HCT116 (cell line): ENCODE data around the gene SLC38A3. TPM values are rescaled to one million over a fixed set of nuclear protein-coding genes. Genes with fewer than 3 reads are reported as not detected.

Experiments used
- ATAC-seq: fragments of 200-7000 bp; cut with Tn5 transposase; 2 replicates; pipeline ENCODE4 v1.9.1; 2020; ENCODE audit warnings: mild to moderate bottlenecking, moderate library complexity
- BruUV-seq: library from RNA; stranded (reverse); fragments of 400-500 nt; replicated peaks from 2 replicates; lab custom pipeline; 2021; lab: Mats Ljungman, UMichigan
- CTCF ChIA-PET: fragments of 300-600 bp; sonication (Branson Sonifier 250); formaldehyde crosslinking; loops from one replicate; lab custom pipeline; 2021; ENCODE audit warnings: antibody characterized with exemption; lab: Charles Lee
- POLR2A ChIA-PET: fragments of 300-600, 350-600 bp; sonication (Branson Sonifier 250); formaldehyde crosslinking; loops from one replicate; lab custom pipeline; 2021; ENCODE audit warnings: antibody characterized with exemption; lab: Charles Lee
- RAD21 ChIA-PET, 2 experiments: fragments of 300-600 bp; sonication (Branson Sonifier 250); formaldehyde crosslinking; loops; one replicate each; lab custom pipeline; 2023; ENCODE audit warnings: low total read pairs in 2 of 2; ENCODE audit not compliant: uncharacterized antibody in 2 of 2, unreplicated experiment in 2 of 2, low non-redundant PET in 1 of 2; lab: Charles Lee
- DNase-seq: peaks from one replicate; pipeline ENCODE4 v3.0.0-alpha.2; 2010; ENCODE audit warnings: low read depth, low spot score
- H2AFZ ChIP-seq: fragments of 200-600 bp; shearing (Covaris generic), sonication (generic); 2 replicates; pipeline ENCODE4 v1.6.1; 2017; ENCODE audit warnings: low read depth, mixed run types, mixed read lengths, antibody characterized with exemption, low read length; ENCODE audit not compliant: poor library complexity, severe bottlenecking
- H3K27ac ChIP-seq: 2 replicates; pipeline ENCODE4 v1.5.1; 2012; ENCODE audit warnings: low read depth, low read length
- H3K27me3 ChIP-seq: fragments of 200-600 bp; sonication (generic); 2 replicates; pipeline ENCODE4 v1.6.1; 2016; ENCODE audit warnings: mixed run types, low read length, mixed read lengths; ENCODE audit not compliant: insufficient read depth
- H3K36me3 ChIP-seq, 2 experiments: fragments of 200-500 bp in 1 of 2; fragments of 200-600 bp in 1 of 2; sonication (Bioruptor generic) in 1 of 2; sonication (generic) in 1 of 2; 2 replicates each; pipeline versions ENCODE4 v1.5.1 to v1.6.1; 2014 to 2016; ENCODE audit warnings: low read length in 2 of 2, inconsistent platforms in 1 of 2, mixed read lengths in 1 of 2, mixed run types in 1 of 2; ENCODE audit not compliant: insufficient read depth in 2 of 2, control insufficient read depth in 1 of 2
- H3K4me1 ChIP-seq, 2 experiments: fragments of 200-600 bp in 1 of 2; sonication (generic) in 1 of 2; 2 replicates each; pipeline versions ENCODE4 v1.5.1 to v1.6.1; 2012 to 2017; ENCODE audit warnings: low read length in 2 of 2, inconsistent platforms in 1 of 2, mild to moderate bottlenecking in 1 of 2, mixed read lengths in 1 of 2, mixed run types in 1 of 2, moderate library complexity in 1 of 2; ENCODE audit not compliant: insufficient read depth in 2 of 2, control insufficient read depth in 1 of 2
- H3K4me2 ChIP-seq: fragments of 200-600 bp; sonication (generic); 2 replicates; pipeline ENCODE4 v1.6.1; 2017; ENCODE audit warnings: mixed run types, low read length, mixed read lengths
- H3K4me3 ChIP-seq, 2 experiments: fragments of 200-600 bp in 1 of 2; sonication (generic) in 1 of 2; replicated peaks in 1 of 2; 2 replicates each; pipeline ENCODE4 v1.5.1; 2011 to 2016; ENCODE audit warnings: low read length in 2 of 2, control low read depth in 1 of 2, low read depth in 1 of 2, mild to moderate bottlenecking in 1 of 2, mixed read lengths in 1 of 2, mixed run types in 1 of 2
- H3K79me2 ChIP-seq: fragments of 200-600 bp; sonication (generic); 2 replicates; pipeline ENCODE4 v1.6.1; 2017; ENCODE audit warnings: mild to moderate bottlenecking, mixed run types, low read length, moderate library complexity, mixed read lengths; ENCODE audit not compliant: insufficient read depth
- H3K9ac ChIP-seq: fragments of 200-600 bp; sonication (generic); 2 replicates; pipeline ENCODE4 v1.6.1; 2016; ENCODE audit warnings: low read length, mixed read lengths
- H3K9me2 ChIP-seq: fragments of 200-600 bp; sonication (generic), shearing (Covaris generic); 2 replicates; pipeline ENCODE4 v1.6.1; 2017; ENCODE audit warnings: mixed run types, mild to moderate bottlenecking, moderate library complexity; ENCODE audit not compliant: insufficient read depth
- H3K9me3 ChIP-seq, 2 experiments: fragments of 200-500 bp in 1 of 2; fragments of 200-600 bp in 1 of 2; sonication (Bioruptor generic) in 1 of 2; sonication (generic) in 1 of 2; 2 replicates each; pipeline ENCODE4 v1.6.1; 2014 to 2017; ENCODE audit warnings: low read length in 2 of 2, mixed read lengths in 2 of 2, inconsistent platforms in 1 of 2, low read depth in 1 of 2, mild to moderate bottlenecking in 1 of 2, mixed run types in 1 of 2, moderate library complexity in 1 of 2; ENCODE audit not compliant: control insufficient read depth in 1 of 2, insufficient read depth in 1 of 2
- H4K20me1 ChIP-seq: fragments of 200-600 bp; sonication (generic), shearing (Covaris generic); 2 replicates; pipeline ENCODE4 v1.6.1; 2017; ENCODE audit warnings: mixed run types, mild to moderate bottlenecking, moderate library complexity; ENCODE audit not compliant: insufficient read depth
- CEBPB ChIP-seq: IDR thresholded peaks from 2 replicates; pipeline ENCODE4 v1.6.1; 2012; ENCODE audit warnings: low read depth
- EGR1 ChIP-seq: IDR thresholded peaks from 2 replicates; pipeline ENCODE4 v1.6.1; 2012; ENCODE audit warnings: low read depth
- ELF1 ChIP-seq: IDR thresholded peaks from 2 replicates; pipeline ENCODE4 v1.6.1; 2012; ENCODE audit warnings: low read depth, borderline replicate concordance
- EZH2 ChIP-seq: fragments of 200-600 bp; sonication (generic); IDR thresholded peaks from 2 replicates; pipeline ENCODE4 v1.6.1; 2017; ENCODE audit warnings: antibody characterized with exemption, mixed run types
- EZH2phosphoT487 ChIP-seq: fragments of 200-600 bp; IDR thresholded peaks from 2 replicates; pipeline ENCODE4 v1.6.1; 2018; ENCODE audit warnings: antibody characterized with exemption, borderline replicate concordance
- FOSL1 ChIP-seq: IDR thresholded peaks from 2 replicates; pipeline ENCODE4 v1.6.1; 2012; ENCODE audit warnings: low read depth
- JUND ChIP-seq: IDR thresholded peaks from 2 replicates; pipeline ENCODE4 v1.6.1; 2012
- POLR2A ChIP-seq: IDR thresholded peaks from 2 replicates; pipeline ENCODE4 v1.7.0; 2011; ENCODE audit warnings: borderline replicate concordance; ENCODE audit not compliant: insufficient read depth, insufficient read length; ENCODE audit errors: extremely low read depth
- POLR2AphosphoS5 ChIP-seq: IDR thresholded peaks from 2 replicates; pipeline ENCODE4 v1.6.1; 2011; ENCODE audit warnings: mild to moderate bottlenecking, low read depth, low read length, moderate library complexity
- RAD21 ChIP-seq: IDR thresholded peaks from 2 replicates; pipeline ENCODE4 v1.6.1; 2012; ENCODE audit warnings: low read depth, mild to moderate bottlenecking
- REST ChIP-seq: IDR thresholded peaks from 2 replicates; pipeline ENCODE4 v1.6.1; 2012; ENCODE audit warnings: low read depth
- SIN3A ChIP-seq: IDR thresholded peaks from 2 replicates; pipeline ENCODE4 v1.6.1; 2012; ENCODE audit warnings: low read depth
- SP1 ChIP-seq: IDR thresholded peaks from 2 replicates; pipeline ENCODE4 v1.6.1; 2012; ENCODE audit warnings: low read depth
- TCF7L2 ChIP-seq: IDR thresholded peaks from 2 replicates; pipeline ENCODE4 v1.7.0; 2011; ENCODE audit warnings: borderline replicate concordance, inconsistent platforms; ENCODE audit not compliant: insufficient read depth, insufficient read length; ENCODE audit errors: extremely low read depth
- YY1 ChIP-seq: IDR thresholded peaks from 2 replicates; pipeline ENCODE4 v1.6.1; 2011; ENCODE audit warnings: low read length, low read depth, moderate library complexity, mild to moderate bottlenecking; ENCODE audit not compliant: insufficient replicate concordance; ENCODE audit errors: extremely low read depth
- ZNF274 ChIP-seq: fragments of 200-500 bp; sonication (Bioruptor generic); IDR thresholded peaks from 2 replicates; pipeline ENCODE4 v1.6.1; 2014; ENCODE audit warnings: mild to moderate bottlenecking, low read depth, low read length, inconsistent platforms
- intact Hi-C: fragments of 100-400 bp; cut with micrococcal nuclease; formaldehyde crosslinking; loops from 2 replicates; pipeline ENCODE4 v1.10.0; 2022
- total RNA-seq: library from RNA; stranded (reverse); gene quantifications from one replicate; pipeline ENCODE4 v1.2.1, GENCODE V29; 2021; ENCODE audit not compliant: unreplicated experiment
- TF ChIP-seq, protein P1 (sequence below), 3 experiments: fragments of 200-600 bp in 1 of 3; sonication (generic) in 1 of 3; IDR thresholded peaks in 2 of 3; conservative IDR thresholded peaks in 1 of 3; 2 replicates each; pipeline ENCODE4 v1.5.1; 2012 to 2017; ENCODE audit warnings: low read depth in 2 of 3, low read length in 2 of 3, antibody characterized with exemption in 1 of 3, borderline replicate concordance in 1 of 3, control low read depth in 1 of 3, mild to moderate bottlenecking in 1 of 3, mixed read lengths in 1 of 3, mixed run types in 1 of 3, moderate library complexity in 1 of 3; ENCODE audit not compliant: insufficient read depth in 1 of 3
- TF ChIP-seq, protein P2 (sequence below): IDR thresholded peaks from 2 replicates; pipeline ENCODE4 v1.6.1; 2011; ENCODE audit warnings: mild to moderate bottlenecking, low read length, moderate library complexity; ENCODE audit not compliant: insufficient replicate concordance; ENCODE audit errors: extremely low read depth
- TF ChIP-seq, protein P3 (sequence below): IDR thresholded peaks from 2 replicates; pipeline ENCODE4 v1.6.1; 2012
- TF ChIP-seq, protein P4 (sequence below): IDR thresholded peaks from 2 replicates; pipeline ENCODE4 v1.6.1; 2012

Gene SLC38A3
- total RNA-seq, 1 experiment from 2014 or later = 3.1 TPM

- DNase-seq (no peak), ATAC-seq (no peak)
- Histone ChIP-seq H3K36me3 (no peaks in the 10 kb centered on the region), H3K4me2 (no peak overlapping the region), H4K20me1 (no peaks in the 10 kb centered on the region), H3K9me3 (no peaks in the 10 kb centered on the region), H3K79me2 (no peaks in the 10 kb centered on the region), H2AFZ (no peak overlapping the region), H3K4me3 (no peak overlapping the region), H3K9ac (no peak overlapping the region), H3K4me1 (peaks cover 0 to 6% of the 10 kb centered on the region in 2 experiments; a peak in 1 of 4 replicates), H3K9me2 (no peaks in the 10 kb centered on the region), H3K27ac (no peak overlapping the region), H3K27me3 (no peaks in the 10 kb centered on the region)
- BruUV-seq = no TSS peak
- ChIA-PET POLR2A (no interaction called here), CTCF (interaction anchor here (1.7 kb wide), 1 partner anchor 15 kb away, joined by 8 read pairs; no protein-coding TSS in a partner anchor), RAD21 (no interaction called here)
- no peak for TF ChIP-seq ELF1
- no peak for TF ChIP-seq EZH2phosphoT487
- no peak for TF ChIP-seq POLR2AphosphoS5
- TF ChIP-seq, protein P1, sequence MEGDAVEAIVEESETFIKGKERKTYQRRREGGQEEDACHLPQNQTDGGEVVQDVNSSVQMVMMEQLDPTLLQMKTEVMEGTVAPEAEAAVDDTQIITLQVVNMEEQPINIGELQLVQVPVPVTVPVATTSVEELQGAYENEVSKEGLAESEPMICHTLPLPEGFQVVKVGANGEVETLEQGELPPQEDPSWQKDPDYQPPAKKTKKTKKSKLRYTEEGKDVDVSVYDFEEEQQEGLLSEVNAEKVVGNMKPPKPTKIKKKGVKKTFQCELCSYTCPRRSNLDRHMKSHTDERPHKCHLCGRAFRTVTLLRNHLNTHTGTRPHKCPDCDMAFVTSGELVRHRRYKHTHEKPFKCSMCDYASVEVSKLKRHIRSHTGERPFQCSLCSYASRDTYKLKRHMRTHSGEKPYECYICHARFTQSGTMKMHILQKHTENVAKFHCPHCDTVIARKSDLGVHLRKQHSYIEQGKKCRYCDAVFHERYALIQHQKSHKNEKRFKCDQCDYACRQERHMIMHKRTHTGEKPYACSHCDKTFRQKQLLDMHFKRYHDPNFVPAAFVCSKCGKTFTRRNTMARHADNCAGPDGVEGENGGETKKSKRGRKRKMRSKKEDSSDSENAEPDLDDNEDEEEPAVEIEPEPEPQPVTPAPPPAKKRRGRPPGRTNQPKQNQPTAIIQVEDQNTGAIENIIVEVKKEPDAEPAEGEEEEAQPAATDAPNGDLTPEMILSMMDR (IDR thresholded peaks at IDR 0.05 in 2 of 3, conservative IDR thresholded peaks at IDR 0.05 in 1 of 3; ENCODE audit: borderline replicate concordance in 1 of 3, insufficient read depth in 1 of 3, low read depth in 2 of 3, low read length in 2 of 3) = no peak
- TF ChIP-seq ZNF274 = no peak
- TF ChIP-seq REST = no peak
- no peak for TF ChIP-seq RAD21
- TF ChIP-seq YY1 = no peak
- TF ChIP-seq, protein P2, sequence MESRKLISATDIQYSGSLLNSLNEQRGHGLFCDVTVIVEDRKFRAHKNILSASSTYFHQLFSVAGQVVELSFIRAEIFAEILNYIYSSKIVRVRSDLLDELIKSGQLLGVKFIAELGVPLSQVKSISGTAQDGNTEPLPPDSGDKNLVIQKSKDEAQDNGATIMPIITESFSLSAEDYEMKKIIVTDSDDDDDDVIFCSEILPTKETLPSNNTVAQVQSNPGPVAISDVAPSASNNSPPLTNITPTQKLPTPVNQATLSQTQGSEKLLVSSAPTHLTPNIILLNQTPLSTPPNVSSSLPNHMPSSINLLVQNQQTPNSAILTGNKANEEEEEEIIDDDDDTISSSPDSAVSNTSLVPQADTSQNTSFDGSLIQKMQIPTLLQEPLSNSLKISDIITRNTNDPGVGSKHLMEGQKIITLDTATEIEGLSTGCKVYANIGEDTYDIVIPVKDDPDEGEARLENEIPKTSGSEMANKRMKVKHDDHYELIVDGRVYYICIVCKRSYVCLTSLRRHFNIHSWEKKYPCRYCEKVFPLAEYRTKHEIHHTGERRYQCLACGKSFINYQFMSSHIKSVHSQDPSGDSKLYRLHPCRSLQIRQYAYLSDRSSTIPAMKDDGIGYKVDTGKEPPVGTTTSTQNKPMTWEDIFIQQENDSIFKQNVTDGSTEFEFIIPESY = no peak
- TF ChIP-seq SP1 = no peak
- TF ChIP-seq FOSL1 = no peak
- no peak for TF ChIP-seq EZH2
- TF ChIP-seq, protein P3, sequence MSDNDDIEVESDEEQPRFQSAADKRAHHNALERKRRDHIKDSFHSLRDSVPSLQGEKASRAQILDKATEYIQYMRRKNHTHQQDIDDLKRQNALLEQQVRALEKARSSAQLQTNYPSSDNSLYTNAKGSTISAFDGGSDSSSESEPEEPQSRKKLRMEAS = no peak
- TF ChIP-seq POLR2A = no peak
- TF ChIP-seq, protein P4, sequence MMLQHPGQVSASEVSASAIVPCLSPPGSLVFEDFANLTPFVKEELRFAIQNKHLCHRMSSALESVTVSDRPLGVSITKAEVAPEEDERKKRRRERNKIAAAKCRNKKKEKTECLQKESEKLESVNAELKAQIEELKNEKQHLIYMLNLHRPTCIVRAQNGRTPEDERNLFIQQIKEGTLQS = no peak
- TF ChIP-seq EGR1 = no peak
- no peak for TF ChIP-seq JUND
- no peak for TF ChIP-seq SIN3A
- TF ChIP-seq CEBPB = no peak
- no peak for TF ChIP-seq TCF7L2
- intact Hi-C loops = no loop called here
Observed at GRCh38 chr3:50179710-50180109, 25.4 kb upstream of the SLC38A3 start.
